COR-L47 (cell line): ENCODE results near the gene DRAP1.
"Not testable (repeated sequence)": the region's sequence is repeated elsewhere in the genome, so short reads cannot be mapped to it uniquely, and the experiment has no call there.

ENCODE experiments used
- DNase-seq: peaks from one replicate; lab custom pipeline; 2025; lab: John Stamatoyannopoulos, UW

The DRAP1 gene

GRCh38 chr11:65931773-65932557 lies 12.7 kb downstream of the DRAP1 start:
- no peak for DNase-seq

- DNase-seq: no peak
These were observed 13.3 kb downstream of the DRAP1 start for GRCh38 chr11:65932558-65932919.

- no peak for DNase-seq
These were observed 14.8 kb downstream of the DRAP1 start for GRCh38 chr11:65934014-65934413.

DNA sequence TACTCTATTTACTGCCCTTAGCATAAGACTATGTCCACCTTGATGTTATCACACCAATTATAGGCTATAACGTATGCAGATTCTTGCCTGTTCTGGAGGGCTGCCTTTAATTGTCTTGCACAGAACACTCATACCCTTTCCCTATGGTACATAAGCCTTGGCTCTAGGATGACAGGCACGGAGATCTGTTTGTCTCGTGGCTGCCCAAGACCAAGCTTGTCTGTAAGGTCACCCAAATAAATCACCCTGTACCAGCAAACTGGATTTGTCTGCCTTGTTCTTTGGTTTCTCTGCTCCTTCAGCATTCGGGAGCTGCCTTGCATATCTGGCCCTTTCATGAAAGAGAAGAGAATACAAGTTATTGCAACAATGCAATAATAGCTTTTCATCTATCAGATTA lies 18.5 kb downstream of the DRAP1 start:
- no peak for DNase-seq

- no peak for DNase-seq
These were observed 22.6 kb downstream of the DRAP1 start for GRCh38 chr11:65941720-65942310.

DNA sequence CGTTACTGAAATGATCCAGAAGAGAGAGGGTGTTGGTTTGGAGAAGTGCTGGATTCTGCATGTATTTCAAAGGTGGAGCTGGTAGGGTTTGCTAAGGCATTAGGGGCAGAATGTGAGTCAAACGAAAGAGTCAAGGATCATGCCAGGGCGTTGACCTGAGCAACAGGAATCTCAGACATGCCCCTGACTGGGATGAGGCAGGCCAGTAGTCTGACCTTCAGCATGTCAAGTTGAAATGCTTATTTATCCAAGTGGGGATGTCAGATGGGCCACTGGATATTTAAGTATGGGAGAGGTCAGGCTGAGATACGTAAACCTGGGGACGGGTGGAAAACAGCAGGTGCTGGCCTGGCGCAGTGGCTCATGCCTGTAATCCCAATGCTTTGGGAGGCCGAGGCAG lies 23.3 kb downstream of the DRAP1 start:
- no peak for DNase-seq

GRCh38 chr11:65944191-65944590 lies 25.0 kb downstream of the DRAP1 start:
- no peak for DNase-seq

GRCh38 chr11:65944767-65945166 lies 25.5 kb downstream of the DRAP1 start:
- DNase-seq: no peak

DNA sequence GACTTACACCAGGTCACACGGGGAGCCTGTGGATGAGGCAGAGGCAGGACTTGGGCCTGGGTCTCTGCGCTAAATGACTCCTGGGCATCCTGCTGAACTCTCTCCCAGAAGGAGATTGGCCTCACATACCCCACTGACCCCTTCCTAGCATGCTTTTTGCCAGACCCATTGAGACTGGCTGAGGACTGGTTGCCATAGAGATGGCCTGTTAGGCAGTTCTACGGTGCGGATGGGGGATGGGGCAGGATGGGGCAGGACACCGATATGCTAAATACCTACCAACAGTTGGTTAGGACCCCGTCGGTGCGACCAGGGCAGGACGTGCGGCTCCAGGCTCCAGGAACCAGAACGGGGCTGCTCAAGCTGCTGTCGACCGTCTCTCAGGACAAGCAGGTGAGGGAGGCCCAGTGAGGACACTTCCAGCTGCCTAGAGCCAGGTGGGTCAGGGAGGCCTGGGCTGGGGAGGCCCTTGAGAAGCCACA lies 26.2 kb downstream of the DRAP1 start, which contains the start of gene TSGA10IP:
Gene TSGA10IP (plus strand): TSS at position 51 of the 482 bp plus-strand sequence. CDS start 196 bp downstream, at position 247.
- DNase-seq: no peak

- no peak for DNase-seq
These were observed 26.8 kb downstream of the DRAP1 start for GRCh38 chr11:65945941-65946558.

GRCh38 chr11:65946655-65947054 lies 27.4 kb downstream of the DRAP1 start:
- DNase-seq: no peak

- DNase-seq: no peak
These were observed 27.9 kb downstream of the DRAP1 start for GRCh38 chr11:65947133-65947532.

DNA sequence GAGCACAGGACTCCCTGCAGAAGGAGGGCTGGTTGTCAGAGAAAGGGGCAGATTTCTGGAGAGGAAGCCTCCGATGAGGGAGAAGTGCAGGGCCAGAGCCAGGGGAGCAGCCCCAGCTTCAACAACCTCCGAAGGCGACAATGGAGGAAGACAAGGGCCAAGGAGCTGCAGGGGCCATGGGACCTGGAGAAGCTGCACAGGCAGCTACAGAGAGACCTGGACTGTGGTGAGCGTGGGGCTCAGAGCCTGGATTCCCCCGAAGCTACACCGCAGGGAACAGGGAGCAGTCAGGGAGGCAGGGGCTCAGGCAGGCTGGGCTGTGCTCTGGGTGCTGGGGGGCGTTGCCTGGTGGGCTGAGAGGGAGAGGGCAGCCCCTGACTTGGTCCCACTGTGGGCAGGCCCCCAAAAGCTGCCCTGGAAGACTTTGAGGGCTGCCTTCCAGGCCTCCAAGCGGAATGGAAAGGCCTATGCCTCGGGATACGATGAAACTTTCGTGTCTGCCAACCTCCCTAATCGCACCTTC lies 28.4 kb downstream of the DRAP1 start:
- DNase-seq: no peak

DNA sequence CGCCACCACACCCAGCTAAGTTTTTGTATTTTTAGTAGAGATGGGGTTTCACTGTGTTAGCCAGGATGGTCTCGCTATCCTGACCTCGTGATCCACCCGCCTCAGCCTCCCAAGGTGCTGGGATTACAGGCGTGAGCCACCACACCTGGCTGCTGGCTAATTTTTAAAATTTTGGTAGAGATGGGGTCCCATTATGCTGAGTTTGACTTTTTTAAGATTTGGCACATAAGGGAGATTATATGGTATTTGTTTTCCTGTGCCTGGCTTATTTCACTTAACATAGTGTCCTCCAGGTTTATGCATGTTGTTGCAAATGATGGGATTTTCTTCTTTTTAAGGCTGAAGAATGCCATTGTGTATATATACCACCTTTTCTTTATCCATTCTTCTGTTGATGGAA lies 31.5 kb downstream of the DRAP1 start:
- not testable (repeated sequence) for DNase-seq

DNA sequence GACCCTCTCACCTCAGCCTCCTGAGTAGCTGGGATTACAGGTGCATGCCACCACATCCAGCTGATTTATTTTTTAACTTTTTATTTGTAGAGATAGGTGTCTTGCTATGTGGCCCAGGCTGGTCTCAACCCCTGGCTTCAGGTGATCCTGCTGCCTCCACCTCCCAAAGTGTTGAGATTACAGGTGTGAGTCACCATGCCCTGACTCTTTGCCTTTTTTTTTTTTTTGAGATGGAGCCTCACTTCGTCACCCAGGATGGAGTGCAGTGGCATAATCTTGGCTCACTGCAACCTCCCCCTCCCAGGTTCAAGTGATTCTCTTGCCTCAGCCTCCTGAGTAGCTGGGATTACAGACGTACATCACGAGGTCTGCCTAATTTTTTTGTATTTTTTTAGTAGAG lies 32.4 kb downstream of the DRAP1 start:
- not testable (repeated sequence) for DNase-seq

DNA sequence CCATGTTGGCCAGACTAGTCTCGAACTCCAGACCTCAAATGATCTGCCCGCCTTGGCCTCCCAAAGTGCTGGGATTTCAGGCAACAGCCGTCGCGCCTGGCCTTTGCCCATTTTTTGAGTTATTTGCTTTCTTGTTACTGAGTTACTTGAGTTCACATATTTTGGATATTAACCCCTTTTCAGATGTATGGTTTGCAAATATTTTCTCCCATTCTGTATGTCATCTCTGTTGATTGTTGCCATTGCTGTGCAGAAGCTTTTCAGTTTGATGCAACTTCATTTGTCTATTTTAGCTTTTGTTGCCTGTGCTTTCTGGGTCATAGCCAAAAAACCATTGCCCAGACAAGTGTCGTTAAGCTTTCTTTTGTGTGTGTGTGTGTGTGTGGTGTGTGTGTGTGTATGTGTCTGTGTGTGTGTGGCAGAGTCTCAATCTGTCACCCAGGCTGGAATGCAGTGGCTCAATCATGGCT lies 32.9 kb downstream of the DRAP1 start:
- no peak for DNase-seq

- DNase-seq: no peak
These were observed 34.2 kb downstream of the DRAP1 start for GRCh38 chr11:65953471-65953870.

DNA sequence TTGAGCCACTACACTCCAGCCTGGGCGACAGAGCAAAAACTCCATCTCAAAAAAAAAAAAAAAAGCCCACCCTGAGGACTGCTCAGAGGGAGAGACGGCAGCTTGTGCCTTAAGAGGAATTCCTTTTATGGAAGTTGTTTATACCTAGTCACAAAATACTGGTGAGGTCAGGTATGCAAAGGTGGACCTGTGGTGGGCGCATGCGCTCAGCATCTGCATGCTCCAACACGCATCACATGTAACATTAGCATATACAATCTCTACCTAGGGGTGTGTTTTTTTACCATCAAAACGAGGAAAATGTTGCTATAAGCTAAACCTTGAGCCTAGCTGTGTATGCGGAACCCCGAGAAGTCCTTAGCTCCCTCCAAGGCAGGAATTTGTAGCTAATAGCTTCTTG lies 35.5 kb downstream of the DRAP1 start:
- no peak for DNase-seq

- DNase-seq: no peak
These were observed 39.1 kb downstream of the DRAP1 start for GRCh38 chr11:65958291-65958690.

DNA sequence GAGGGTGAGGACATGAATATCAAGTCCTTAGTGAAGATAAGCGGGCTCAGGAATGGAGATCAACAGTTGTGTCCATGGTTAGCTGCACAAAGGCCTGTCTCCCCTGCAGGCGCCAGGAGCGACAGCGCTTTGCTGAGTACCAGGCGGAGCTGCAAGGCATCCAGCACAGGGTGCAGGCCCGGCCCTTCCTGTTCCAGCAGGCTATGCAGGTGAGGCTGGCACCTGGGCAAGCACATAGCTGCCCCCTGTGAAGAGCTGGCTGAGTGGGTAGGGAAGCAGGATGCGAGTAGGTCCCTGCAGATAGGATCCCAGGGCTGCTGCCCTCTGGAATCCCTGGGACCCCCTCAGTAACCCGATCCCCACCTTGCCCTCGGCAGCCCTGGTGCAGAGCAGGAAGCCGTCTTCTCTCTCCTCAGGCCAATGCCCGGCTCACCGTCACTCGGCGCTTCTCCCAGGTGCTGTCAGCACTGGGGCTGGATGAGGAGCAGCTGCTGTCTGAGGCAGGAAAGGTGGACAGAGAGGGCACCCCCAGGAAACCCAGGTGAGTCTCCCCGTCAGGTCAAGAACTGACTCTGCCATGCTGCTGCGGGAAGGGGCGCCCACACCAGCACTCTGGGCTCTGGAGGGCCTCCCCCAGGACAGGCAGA lies 39.7 kb downstream of the DRAP1 start:
- DNase-seq: no peak

- DNase-seq: no peak
These were observed 41.6 kb downstream of the DRAP1 start for GRCh38 chr11:65960824-65961266.
